ENCODE measurements around the gene FCGR1A.
"Not testable (repeated sequence)": the region's sequence is repeated elsewhere in the genome, so short reads cannot be mapped to it uniquely, and the experiment has no call there.

DNA sequence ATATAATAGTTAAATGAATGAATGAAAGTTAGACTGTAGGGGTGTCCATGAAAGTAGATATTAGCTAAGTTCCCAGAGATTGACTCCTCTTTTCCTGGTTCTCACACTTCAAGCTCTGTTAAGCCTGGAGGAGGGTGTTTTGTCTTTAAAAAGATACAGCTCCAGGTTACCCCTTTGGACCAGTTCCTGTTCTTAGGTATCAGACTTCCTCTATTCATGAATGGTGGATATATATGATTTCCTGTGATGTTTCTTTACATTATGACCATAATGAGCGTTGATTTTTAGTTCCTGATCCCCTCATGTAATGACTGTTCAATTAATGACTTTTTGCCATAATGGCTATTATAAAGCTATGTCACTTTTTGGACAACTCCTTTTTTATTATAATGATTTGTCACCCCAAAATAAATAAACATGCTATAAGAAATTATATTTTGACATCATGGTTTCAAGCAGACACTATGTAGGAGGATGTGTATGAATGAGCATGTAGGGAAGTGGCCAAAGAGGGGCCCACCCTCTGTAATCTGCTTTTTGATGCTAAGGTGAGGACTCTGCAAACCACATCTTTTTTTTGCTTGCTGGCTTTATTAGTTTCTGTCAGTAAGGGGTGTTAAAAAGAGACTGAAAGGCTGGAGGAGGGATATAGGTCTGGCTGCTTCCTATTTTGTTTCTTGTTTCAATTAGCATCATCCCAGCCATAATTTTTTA lies 18.2 kb upstream of the FCGR1A start:
- TF ChIP-seq, protein P1, sequence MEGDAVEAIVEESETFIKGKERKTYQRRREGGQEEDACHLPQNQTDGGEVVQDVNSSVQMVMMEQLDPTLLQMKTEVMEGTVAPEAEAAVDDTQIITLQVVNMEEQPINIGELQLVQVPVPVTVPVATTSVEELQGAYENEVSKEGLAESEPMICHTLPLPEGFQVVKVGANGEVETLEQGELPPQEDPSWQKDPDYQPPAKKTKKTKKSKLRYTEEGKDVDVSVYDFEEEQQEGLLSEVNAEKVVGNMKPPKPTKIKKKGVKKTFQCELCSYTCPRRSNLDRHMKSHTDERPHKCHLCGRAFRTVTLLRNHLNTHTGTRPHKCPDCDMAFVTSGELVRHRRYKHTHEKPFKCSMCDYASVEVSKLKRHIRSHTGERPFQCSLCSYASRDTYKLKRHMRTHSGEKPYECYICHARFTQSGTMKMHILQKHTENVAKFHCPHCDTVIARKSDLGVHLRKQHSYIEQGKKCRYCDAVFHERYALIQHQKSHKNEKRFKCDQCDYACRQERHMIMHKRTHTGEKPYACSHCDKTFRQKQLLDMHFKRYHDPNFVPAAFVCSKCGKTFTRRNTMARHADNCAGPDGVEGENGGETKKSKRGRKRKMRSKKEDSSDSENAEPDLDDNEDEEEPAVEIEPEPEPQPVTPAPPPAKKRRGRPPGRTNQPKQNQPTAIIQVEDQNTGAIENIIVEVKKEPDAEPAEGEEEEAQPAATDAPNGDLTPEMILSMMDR (IDR thresholded peaks at IDR 0.05; ENCODE audit: low read depth, low read length): not testable (repeated sequence)
- not testable (repeated sequence) for TF ChIP-seq POLR2A (IDR thresholded peaks at IDR 0.05; ENCODE audit: extremely low read depth, insufficient read length)
